ENCODE data around the gene MDM1.

Gene MDM1

DNA sequence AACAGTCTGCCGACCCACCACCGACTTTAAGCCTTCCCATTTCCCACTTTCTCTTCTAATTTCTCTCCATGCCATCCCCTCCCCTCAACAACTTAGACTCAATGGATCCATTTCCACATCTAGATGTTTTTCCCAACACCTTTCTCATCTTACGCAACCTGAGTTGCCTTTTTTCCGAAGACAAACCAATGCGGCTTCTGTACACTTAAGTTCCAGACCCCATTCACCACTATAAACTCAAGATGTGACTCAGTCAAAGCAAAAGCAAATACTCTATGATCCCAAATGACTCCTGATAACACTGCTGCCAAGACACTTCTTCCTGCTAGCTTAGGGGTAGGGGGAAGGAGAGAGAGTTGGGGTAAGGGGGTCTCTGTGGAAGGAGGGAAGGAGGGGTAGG, 80.1 kb downstream of the MDM1 start:
- Histone ChIP-seq H2BK15ac (replicated peaks; ENCODE audit: low read depth) (no peak overlapping the region), H2BK5ac (ENCODE audit: low read length) (no peak overlapping the region), H3K27me3 (ENCODE audit: insufficient read depth, low read length, poor library complexity) (no peaks in the 10 kb centered on the region), H3K56ac (ENCODE audit: low read length) (no peak overlapping the region), H3K79me1 (ENCODE audit: low read length) (no peaks in the 10 kb centered on the region), H3K36me3 (ENCODE audit: control insufficient read depth, insufficient read depth, low read length) (no peaks in the 10 kb centered on the region), H4K8ac (ENCODE audit: low read depth, low read length) (no peak overlapping the region), H3K4ac (ENCODE audit: low read depth, low read length) (no peak overlapping the region), H3K79me2 (ENCODE audit: control insufficient read depth, insufficient read depth, low read length) (no peaks in the 10 kb centered on the region), H2BK120ac (ENCODE audit: low read depth, low read length) (no peak overlapping the region), H3K9ac (ENCODE audit: low read length) (no peak overlapping the region), H4K5ac (ENCODE audit: low read length) (no peak overlapping the region), H3K18ac (ENCODE audit: low read length) (no peak overlapping the region), H2AK5ac (ENCODE audit: low read length) (no peak overlapping the region), H3K4me3 (ENCODE audit: low read length) (no peak overlapping the region), H3K27ac (ENCODE audit: low read depth, low read length) (no peak overlapping the region), H3K23ac (ENCODE audit: low read length) (no peak overlapping the region), H3K4me1 (ENCODE audit: control insufficient read depth, low read depth, low read length) (no peaks in the 10 kb centered on the region), H3K4me2 (ENCODE audit: low read length) (no peak overlapping the region)
- no peak for DNase-seq
- WGBS (ENCODE audit: extremely low coverage, insufficient coverage, low lambda C conversion rate) = no CpG with 5 or more reads among the region's 5 CpGs

DNA sequence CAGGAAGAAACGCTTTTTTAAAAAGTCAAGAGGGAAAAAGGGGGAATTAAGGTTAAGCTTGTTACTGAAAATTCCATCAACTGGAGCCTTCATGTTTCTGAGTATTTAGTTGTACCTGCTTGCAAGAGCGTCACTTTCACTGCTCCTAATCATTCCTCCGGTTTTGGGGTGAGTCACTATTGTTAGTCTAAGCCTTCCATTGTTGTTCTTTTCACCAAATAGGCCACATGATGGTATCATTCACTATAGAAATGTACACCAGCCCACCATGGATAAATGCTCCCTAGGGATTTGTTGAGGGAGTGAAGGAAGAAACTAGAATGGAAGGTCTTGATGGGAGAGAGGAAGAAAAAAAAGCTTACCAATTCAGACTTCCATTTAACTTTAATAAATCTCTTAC, 81.7 kb downstream of the MDM1 start:
- H2BK5ac ChIP-seq (ENCODE audit: low read length) = no peak overlapping the region
- no peaks in the 10 kb centered on the region for H3K4me1 ChIP-seq (ENCODE audit: control insufficient read depth, low read depth, low read length)
- H3K23ac ChIP-seq (ENCODE audit: low read length) = no peak overlapping the region
- no peak overlapping the region for H3K9ac ChIP-seq (ENCODE audit: low read length)
- H3K27me3 ChIP-seq (ENCODE audit: insufficient read depth, low read length, poor library complexity) = no peaks in the 10 kb centered on the region
- no peak overlapping the region for H4K8ac ChIP-seq (ENCODE audit: low read depth, low read length)
- H3K79me1 ChIP-seq (ENCODE audit: low read length) = no peaks in the 10 kb centered on the region
- H2BK15ac ChIP-seq (replicated peaks; ENCODE audit: low read depth) = no peak overlapping the region
- DNase-seq = no peak
- H3K36me3 ChIP-seq (ENCODE audit: control insufficient read depth, insufficient read depth, low read length) = no peaks in the 10 kb centered on the region
- H3K4me3 ChIP-seq (ENCODE audit: low read length) = no peak overlapping the region
- H3K4ac ChIP-seq (ENCODE audit: low read depth, low read length) = no peak overlapping the region
- no peak overlapping the region for H3K56ac ChIP-seq (ENCODE audit: low read length)
- no peak overlapping the region for H2BK120ac ChIP-seq (ENCODE audit: low read depth, low read length)
- no peak overlapping the region for H3K18ac ChIP-seq (ENCODE audit: low read length)
- no peak overlapping the region for H2AK5ac ChIP-seq (ENCODE audit: low read length)
- H4K5ac ChIP-seq (ENCODE audit: low read length) = no peak overlapping the region
- H3K27ac ChIP-seq (ENCODE audit: low read depth, low read length) = no peak overlapping the region
- no CpG with 5 or more reads among the region's 3 CpGs for WGBS (ENCODE audit: extremely low coverage, insufficient coverage, low lambda C conversion rate)
- H3K79me2 ChIP-seq (ENCODE audit: control insufficient read depth, insufficient read depth, low read length) = no peaks in the 10 kb centered on the region
- H3K4me2 ChIP-seq (ENCODE audit: low read length) = no peak overlapping the region

DNA sequence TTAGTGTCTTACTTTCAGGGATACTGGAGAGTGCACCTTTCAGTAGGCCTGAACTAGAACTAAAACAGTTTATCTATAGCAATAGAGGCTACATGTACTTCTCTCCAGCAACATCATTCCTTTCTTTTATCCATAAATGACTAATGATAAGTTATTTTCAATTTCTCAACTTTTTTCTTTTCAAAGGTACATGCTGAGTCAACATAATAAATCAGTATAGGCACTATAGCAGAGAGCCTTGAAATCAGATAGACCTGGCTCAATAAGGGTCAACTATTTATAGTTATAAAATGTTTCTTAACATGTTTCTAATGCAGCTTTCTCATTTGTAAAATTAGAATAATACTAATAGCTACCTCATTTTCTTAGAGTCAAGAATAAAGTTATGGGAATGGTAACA, 84.4 kb downstream of the MDM1 start:
- Histone ChIP-seq H2BK5ac (ENCODE audit: low read length) (no peak overlapping the region), H3K18ac (ENCODE audit: low read length) (no peak overlapping the region), H3K79me1 (ENCODE audit: low read length) (no peaks in the 10 kb centered on the region), H4K5ac (ENCODE audit: low read length) (no peak overlapping the region), H2BK15ac (replicated peaks; ENCODE audit: low read depth) (no peak overlapping the region), H3K9ac (ENCODE audit: low read length) (no peak overlapping the region), H3K27ac (ENCODE audit: low read depth, low read length) (no peak overlapping the region), H3K27me3 (ENCODE audit: insufficient read depth, low read length, poor library complexity) (no peaks in the 10 kb centered on the region), H2AK5ac (ENCODE audit: low read length) (no peak overlapping the region), H3K4ac (ENCODE audit: low read depth, low read length) (no peak overlapping the region), H4K8ac (ENCODE audit: low read depth, low read length) (no peak overlapping the region), H3K36me3 (ENCODE audit: control insufficient read depth, insufficient read depth, low read length) (no peaks in the 10 kb centered on the region), H3K4me1 (ENCODE audit: control insufficient read depth, low read depth, low read length) (no peaks in the 10 kb centered on the region), H3K4me2 (ENCODE audit: low read length) (no peak overlapping the region), H3K23ac (ENCODE audit: low read length) (no peak overlapping the region), H3K79me2 (ENCODE audit: control insufficient read depth, insufficient read depth, low read length) (no peaks in the 10 kb centered on the region), H3K4me3 (ENCODE audit: low read length) (no peak overlapping the region), H3K56ac (ENCODE audit: low read length) (no peak overlapping the region), H2BK120ac (ENCODE audit: low read depth, low read length) (no peak overlapping the region)
- DNase-seq = no peak

DNA sequence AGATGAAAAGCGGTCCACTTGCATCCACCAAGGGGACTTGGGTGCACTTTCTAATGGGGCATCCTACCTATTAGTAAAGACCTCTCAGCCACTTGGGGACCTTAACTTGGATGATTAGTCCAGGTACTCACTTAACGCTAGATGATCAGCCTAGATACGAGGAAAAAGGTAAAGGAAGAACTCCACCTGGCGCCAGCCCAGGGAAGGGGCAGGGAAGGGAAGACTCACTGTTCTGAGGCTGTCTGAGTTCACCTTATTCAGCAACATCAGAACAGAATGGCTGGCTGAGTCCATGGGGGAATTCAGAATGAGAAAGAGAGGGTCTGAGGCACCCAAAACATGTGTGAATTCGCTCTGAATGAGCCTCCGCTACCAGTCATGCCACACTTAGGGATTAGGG, 85.8 kb downstream of the MDM1 start:
- Histone ChIP-seq H3K23ac (ENCODE audit: low read length) (no peak overlapping the region), H3K4me1 (ENCODE audit: control insufficient read depth, low read depth, low read length) (no peaks in the 10 kb centered on the region), H2AK5ac (ENCODE audit: low read length) (no peak overlapping the region), H3K36me3 (ENCODE audit: control insufficient read depth, insufficient read depth, low read length) (no peaks in the 10 kb centered on the region), H3K27ac (ENCODE audit: low read depth, low read length) (no peak overlapping the region), H2BK15ac (replicated peaks; ENCODE audit: low read depth) (no peak overlapping the region), H3K9ac (ENCODE audit: low read length) (no peak overlapping the region), H3K18ac (ENCODE audit: low read length) (no peak overlapping the region), H3K56ac (ENCODE audit: low read length) (no peak overlapping the region), H3K4me3 (ENCODE audit: low read length) (no peak overlapping the region), H3K79me2 (ENCODE audit: control insufficient read depth, insufficient read depth, low read length) (no peaks in the 10 kb centered on the region), H2BK120ac (ENCODE audit: low read depth, low read length) (no peak overlapping the region), H3K4me2 (ENCODE audit: low read length) (no peak overlapping the region), H3K27me3 (ENCODE audit: insufficient read depth, low read length, poor library complexity) (no peaks in the 10 kb centered on the region), H2BK5ac (ENCODE audit: low read length) (no peak overlapping the region), H3K79me1 (ENCODE audit: low read length) (no peaks in the 10 kb centered on the region), H3K4ac (ENCODE audit: low read depth, low read length) (no peak overlapping the region), H4K8ac (ENCODE audit: low read depth, low read length) (no peak overlapping the region), H4K5ac (ENCODE audit: low read length) (no peak overlapping the region)
- no peak for DNase-seq
- no CpG with 5 or more reads among the region's 6 CpGs for WGBS (ENCODE audit: extremely low coverage, insufficient coverage, low lambda C conversion rate)

DNA sequence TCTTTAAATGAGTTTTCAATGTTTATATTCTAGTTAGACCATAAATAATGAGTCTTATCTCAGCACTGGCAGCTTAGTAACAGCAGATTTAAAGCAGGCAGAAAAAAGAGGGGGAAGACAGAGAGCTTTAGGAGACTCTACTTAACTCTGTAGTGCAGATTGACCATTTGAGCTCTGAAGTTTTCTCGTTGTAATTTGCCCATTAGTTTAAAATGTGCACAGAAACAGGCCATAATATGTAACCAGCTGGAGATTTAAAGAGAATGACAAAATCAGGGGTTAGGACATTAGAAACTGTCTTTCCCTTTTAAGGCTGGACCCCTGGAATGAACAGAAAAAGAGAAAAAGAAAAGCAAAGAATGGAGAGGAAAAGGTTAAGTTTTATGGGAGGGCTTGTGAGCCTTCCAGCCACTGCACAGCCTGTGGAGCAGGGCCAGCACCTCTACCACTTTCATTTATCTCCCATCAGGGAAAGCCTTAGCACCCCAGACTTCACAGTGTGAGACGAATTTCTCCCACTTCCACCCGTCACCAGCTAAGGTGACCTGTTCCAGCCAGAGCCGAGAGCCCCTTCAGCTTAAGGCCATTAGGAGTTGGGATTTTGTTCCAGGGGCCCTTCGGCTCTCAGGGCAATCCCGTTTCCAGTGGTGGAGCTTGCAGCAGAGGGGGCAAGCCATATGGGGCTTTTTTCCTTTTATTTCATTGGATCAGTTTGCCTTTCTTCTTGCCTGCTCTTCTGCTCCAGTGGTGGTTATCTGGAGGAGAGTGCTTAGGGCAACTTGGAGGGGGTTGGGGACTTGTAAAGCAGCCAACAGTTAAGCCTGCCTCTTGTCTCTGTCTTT, 86.8 kb downstream of the MDM1 start:
- DNase-seq = peak; percentile 35
- Histone ChIP-seq H3K27ac (ENCODE audit: low read depth, low read length) (no peak overlapping the region), H3K79me2 (ENCODE audit: control insufficient read depth, insufficient read depth, low read length) (no peaks in the 10 kb centered on the region), H4K8ac (ENCODE audit: low read depth, low read length) (no peak overlapping the region), H3K56ac (ENCODE audit: low read length) (peak overlapping the region; percentile 61), H2BK5ac (ENCODE audit: low read length) (no peak overlapping the region), H3K4me2 (ENCODE audit: low read length) (no peak overlapping the region), H2BK120ac (ENCODE audit: low read depth, low read length) (no peak overlapping the region), H2BK15ac (replicated peaks; ENCODE audit: low read depth) (no peak overlapping the region), H3K36me3 (ENCODE audit: control insufficient read depth, insufficient read depth, low read length) (no peaks in the 10 kb centered on the region), H3K4ac (ENCODE audit: low read depth, low read length) (no peak overlapping the region), H3K79me1 (ENCODE audit: low read length) (no peaks in the 10 kb centered on the region), H3K4me1 (ENCODE audit: control insufficient read depth, low read depth, low read length) (no peaks in the 10 kb centered on the region), H3K23ac (ENCODE audit: low read length) (no peak overlapping the region), H3K27me3 (ENCODE audit: insufficient read depth, low read length, poor library complexity) (no peaks in the 10 kb centered on the region), H3K9ac (ENCODE audit: low read length) (no peak overlapping the region), H2AK5ac (ENCODE audit: low read length) (no peak overlapping the region), H3K4me3 (ENCODE audit: low read length) (no peak overlapping the region), H3K18ac (ENCODE audit: low read length) (no peak overlapping the region), H4K5ac (ENCODE audit: low read length) (no peak overlapping the region)
- no CpG with 5 or more reads among the region's 6 CpGs for WGBS (ENCODE audit: extremely low coverage, insufficient coverage, low lambda C conversion rate)
